Adrenal gland (tissue), 5 donors: ENCODE measurements around the gene DALRD3.

ENCODE experiments used
- POLR2A ChIP-seq, 2 donors: fragments of 450-650 bp; IDR thresholded peaks; one replicate each; pipeline ENCODE4 v1.6.1; 2017; ENCODE audit warnings: antibody characterized with exemption in 2 of 2, mild to moderate bottlenecking in 2 of 2, moderate library complexity in 1 of 2
- TF ChIP-seq, protein P1 (sequence below), 6 experiments: fragments of 450-650 bp in 4 of 6; fragments of 200-600 bp in 2 of 6; sonication (generic) in 1 of 6; IDR thresholded peaks; 1 replicate in 5 of 6; 2 replicates in 1 of 6; pipeline versions ENCODE4 v1.5.1 to v1.8.0; 2016 to 2021; ENCODE audit warnings: antibody characterized with exemption in 6 of 6, mild to moderate bottlenecking in 2 of 6, moderate library complexity in 1 of 6
- donor health status: DM: no; HTN: no; CAD: no.

DNA sequence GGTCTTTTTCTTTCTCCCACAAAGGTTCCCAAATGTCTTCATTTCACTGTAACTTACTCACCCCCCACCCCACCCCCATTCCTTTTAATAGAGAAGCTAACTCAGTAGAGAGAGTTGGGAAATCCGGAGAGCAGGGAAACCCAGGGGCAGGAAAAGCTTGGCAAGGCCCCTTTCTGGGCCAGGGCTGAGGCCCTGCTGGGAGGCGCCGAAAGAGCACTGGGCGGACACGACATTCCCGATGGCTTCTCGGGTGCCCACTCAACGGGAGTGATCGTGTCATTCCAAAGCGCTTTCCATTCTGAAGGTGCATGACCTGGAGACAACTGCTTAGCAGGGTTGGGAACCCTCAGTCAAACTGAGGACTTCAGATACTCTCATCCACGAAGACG, 1.6 kb upstream of the DALRD3 start:
- TF ChIP-seq, protein P1, sequence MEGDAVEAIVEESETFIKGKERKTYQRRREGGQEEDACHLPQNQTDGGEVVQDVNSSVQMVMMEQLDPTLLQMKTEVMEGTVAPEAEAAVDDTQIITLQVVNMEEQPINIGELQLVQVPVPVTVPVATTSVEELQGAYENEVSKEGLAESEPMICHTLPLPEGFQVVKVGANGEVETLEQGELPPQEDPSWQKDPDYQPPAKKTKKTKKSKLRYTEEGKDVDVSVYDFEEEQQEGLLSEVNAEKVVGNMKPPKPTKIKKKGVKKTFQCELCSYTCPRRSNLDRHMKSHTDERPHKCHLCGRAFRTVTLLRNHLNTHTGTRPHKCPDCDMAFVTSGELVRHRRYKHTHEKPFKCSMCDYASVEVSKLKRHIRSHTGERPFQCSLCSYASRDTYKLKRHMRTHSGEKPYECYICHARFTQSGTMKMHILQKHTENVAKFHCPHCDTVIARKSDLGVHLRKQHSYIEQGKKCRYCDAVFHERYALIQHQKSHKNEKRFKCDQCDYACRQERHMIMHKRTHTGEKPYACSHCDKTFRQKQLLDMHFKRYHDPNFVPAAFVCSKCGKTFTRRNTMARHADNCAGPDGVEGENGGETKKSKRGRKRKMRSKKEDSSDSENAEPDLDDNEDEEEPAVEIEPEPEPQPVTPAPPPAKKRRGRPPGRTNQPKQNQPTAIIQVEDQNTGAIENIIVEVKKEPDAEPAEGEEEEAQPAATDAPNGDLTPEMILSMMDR (IDR thresholded peaks at IDR 0.05) = no peak
- TF ChIP-seq POLR2A (IDR thresholded peaks at IDR 0.05) = no peak
